H9 (cell line): Measurements from ENCODE around the gene SIGMAR1. TPM values are rescaled to one million over a fixed set of nuclear protein-coding genes. Genes with fewer than 3 reads are reported as not detected.

ENCODE experiments used
- DNase-seq: peaks from one replicate; pipeline ENCODE4 v3.0.0-alpha.2; 2017
- H2AFZ ChIP-seq: one replicate; pipeline ENCODE4 v1.6.1; 2013; ENCODE audit warnings: mild to moderate bottlenecking, low read length, control low read depth, moderate library complexity
- H2AK5ac ChIP-seq: 2 replicates; pipeline ENCODE4 v1.6.1; 2013; ENCODE audit warnings: low read length, control low read depth, mixed read lengths; ENCODE audit not compliant: insufficient read length
- H2BK120ac ChIP-seq: one replicate; pipeline ENCODE4 v1.6.1; 2013; ENCODE audit warnings: low read depth, mild to moderate bottlenecking, low read length, control low read depth, inconsistent platforms; ENCODE audit not compliant: poor library complexity, severe bottlenecking
- H2BK12ac ChIP-seq: 2 replicates; pipeline ENCODE4 v1.6.1; 2013; ENCODE audit warnings: low read length, control low read depth, mixed read lengths, low read depth; ENCODE audit not compliant: insufficient read length
- H2BK15ac ChIP-seq: 2 replicates; pipeline ENCODE4 v1.6.1; 2013; ENCODE audit warnings: low read depth, low read length, control low read depth
- H2BK20ac ChIP-seq: one replicate; pipeline ENCODE4 v1.6.1; 2013; ENCODE audit warnings: low read depth, mild to moderate bottlenecking, low read length, control low read depth, inconsistent platforms; ENCODE audit not compliant: poor library complexity, severe bottlenecking
- H2BK5ac ChIP-seq: 2 replicates; pipeline ENCODE4 v1.6.1; 2013; ENCODE audit warnings: low read length, control low read depth, mixed read lengths; ENCODE audit not compliant: insufficient read length
- H3K14ac ChIP-seq: 2 replicates; pipeline ENCODE4 v1.6.1; 2013; ENCODE audit warnings: low read length, control low read depth; ENCODE audit not compliant: insufficient read depth
- H3K18ac ChIP-seq: 2 replicates; pipeline ENCODE4 v1.6.1; 2013; ENCODE audit warnings: low read depth, mild to moderate bottlenecking, mixed read lengths, low read length, control low read depth; ENCODE audit not compliant: insufficient read length
- H3K23ac ChIP-seq: 2 replicates; pipeline ENCODE4 v1.6.1; 2013; ENCODE audit warnings: low read length, control low read depth, mixed read lengths, low read depth; ENCODE audit not compliant: insufficient read length
- H3K23me2 ChIP-seq: 2 replicates; pipeline ENCODE4 v1.6.1; 2013; ENCODE audit warnings: low read depth, mild to moderate bottlenecking, mixed read lengths, low read length, control low read depth; ENCODE audit not compliant: insufficient read length, poor library complexity, severe bottlenecking
- H3K27ac ChIP-seq: 2 replicates; pipeline ENCODE4 v1.5.1; 2013; ENCODE audit warnings: low read length, control low read depth, mixed read lengths, low read depth; ENCODE audit not compliant: insufficient read length
- H3K27me3 ChIP-seq: 2 replicates; pipeline ENCODE4 v1.6.1; 2013; ENCODE audit warnings: low read length, control low read depth, inconsistent platforms; ENCODE audit not compliant: insufficient read depth
- H3K4ac ChIP-seq: 2 replicates; pipeline ENCODE4 v1.6.1; 2013; ENCODE audit warnings: low read depth, mild to moderate bottlenecking, control low read depth, inconsistent platforms, low read length, moderate library complexity
- H3K4me1 ChIP-seq: 2 replicates; pipeline ENCODE4 v1.6.1; 2013; ENCODE audit warnings: low read length, control low read depth, inconsistent platforms; ENCODE audit not compliant: insufficient read depth
- H3K4me2 ChIP-seq: 2 replicates; pipeline ENCODE4 v1.6.1; 2013; ENCODE audit warnings: low read length, control low read depth, mixed read lengths; ENCODE audit not compliant: insufficient read length, insufficient read depth
- H3K56ac ChIP-seq: 2 replicates; pipeline ENCODE4 v1.6.1; 2013; ENCODE audit warnings: low read depth, mild to moderate bottlenecking, mixed read lengths, low read length, control low read depth; ENCODE audit not compliant: insufficient read length
- H3K79me1 ChIP-seq: 2 replicates; pipeline ENCODE4 v1.6.1; 2013; ENCODE audit warnings: low read depth, mild to moderate bottlenecking, moderate library complexity, low read length, control low read depth, inconsistent platforms; ENCODE audit not compliant: insufficient read depth, poor library complexity, severe bottlenecking
- H3K79me2 ChIP-seq: 2 replicates; pipeline ENCODE4 v1.6.1; 2013; ENCODE audit warnings: low read length, control low read depth, inconsistent platforms; ENCODE audit not compliant: insufficient read depth
- H3K9ac ChIP-seq: 2 replicates; pipeline ENCODE4 v1.6.1; 2013; ENCODE audit warnings: low read length, control low read depth, mixed read lengths; ENCODE audit not compliant: insufficient read length; ENCODE audit errors: extremely low read depth
- H3K9me3 ChIP-seq: one replicate; pipeline ENCODE4 v1.6.1; 2013; ENCODE audit warnings: low read depth, low read length, inconsistent platforms; ENCODE audit not compliant: control insufficient read depth
- H3T11ph ChIP-seq: one replicate; pipeline ENCODE4 v1.6.1; 2013; ENCODE audit warnings: mild to moderate bottlenecking, low read length, control low read depth, inconsistent platforms
- H4K20me1 ChIP-seq: one replicate; pipeline ENCODE4 v1.6.1; 2013; ENCODE audit not compliant: control insufficient read depth, insufficient read length, insufficient read depth
- H4K5ac ChIP-seq: 2 replicates; pipeline ENCODE4 v1.6.1; 2013; ENCODE audit warnings: low read depth, mild to moderate bottlenecking, mixed read lengths, low read length, control low read depth; ENCODE audit not compliant: insufficient read length
- H4K8ac ChIP-seq: replicated peaks from 2 replicates; pipeline ENCODE4 v1.6.1; 2013; ENCODE audit warnings: low read length, control low read depth, mixed read lengths, low read depth; ENCODE audit not compliant: insufficient read length
- H4K91ac ChIP-seq: 2 replicates; pipeline ENCODE4 v1.6.1; 2013; ENCODE audit warnings: low read depth, mild to moderate bottlenecking, moderate library complexity, mixed read lengths, low read length, control low read depth; ENCODE audit not compliant: insufficient read length
- H3K27ac Mint-ChIP-seq, 3 experiments: 2 replicates in 2 of 3; 3 replicates in 1 of 3; pipeline ENCODE4 v1.8.0; 2020 to 2021; ENCODE audit warnings: mixed read lengths in 3 of 3, mild to moderate bottlenecking in 1 of 3, moderate library complexity in 1 of 3
- H3K27me3 Mint-ChIP-seq: 2 replicates; pipeline ENCODE4 v1.8.0; 2021; ENCODE audit warnings: low read depth, mild to moderate bottlenecking, moderate library complexity, mixed read lengths
- H3K36me3 Mint-ChIP-seq, 3 experiments: 2 replicates in 2 of 3; 3 replicates in 1 of 3; pipeline ENCODE4 v1.8.0; 2020 to 2021; ENCODE audit warnings: low read depth in 3 of 3, mixed read lengths in 3 of 3; ENCODE audit not compliant: insufficient read depth in 1 of 3
- H3K4me1 Mint-ChIP-seq, 2 experiments: 2 replicates each; pipeline ENCODE4 v1.8.0; 2020; ENCODE audit warnings: mixed read lengths in 2 of 2
- H3K4me3 Mint-ChIP-seq, 2 experiments: 2 replicates in 1 of 2; 3 replicates in 1 of 2; pipeline ENCODE4 v1.8.0; 2020 to 2021; ENCODE audit warnings: mild to moderate bottlenecking in 2 of 2, mixed read lengths in 2 of 2, moderate library complexity in 1 of 2
- H3K9me3 Mint-ChIP-seq, 2 experiments: 2 replicates in 1 of 2; 3 replicates in 1 of 2; pipeline ENCODE4 v1.8.0; 2020; ENCODE audit warnings: mild to moderate bottlenecking in 2 of 2, mixed read lengths in 2 of 2, moderate library complexity in 1 of 2
- CTCF ChIP-seq: fragments of 200-600 bp; sonication (generic); conservative IDR thresholded peaks from 3 replicates; pipeline ENCODE4 v1.8.0; 2021; ENCODE audit warnings: antibody characterized with exemption, mild to moderate bottlenecking
- WGBS: extraction: QIAGEN DNeasy Blood & Tissue Kit; methylation state at CpG from one replicate; pipeline ENCODE4 v1.1.7; 2013; ENCODE audit warnings: missing lambda C conversion rate, low lambda C conversion rate, mixed read lengths; ENCODE audit not compliant: insufficient read length; ENCODE audit errors: extremely low coverage; 5-methylcytosine and 5-hydroxymethylcytosine counted together
- total RNA-seq: library from RNA; stranded (reverse); gene quantifications from 2 replicates; pipeline ENCODE4 v1.2.1, GENCODE V29; 2021

SIGMAR1 gene
- total RNA-seq, 1 experiment from 2014 or later, result 68.3 TPM

GRCh38 chr9:34652602-34653000, 15.0 kb upstream of the SIGMAR1 start:
- Histone ChIP-seq H3K14ac (no peak overlapping the region), H2AK5ac (no peak overlapping the region), H3K9ac (no peak overlapping the region), H3K27ac (no peak overlapping the region), H3K9me3 (no peaks in the 10 kb centered on the region), H3K4ac (no peak overlapping the region), H3K27me3 (no peaks in the 10 kb centered on the region), H3K23ac (no peak overlapping the region), H2BK15ac (no peak overlapping the region), H3K4me1 (peaks cover 7% of the 10 kb centered on the region; the same call in 1 of the 2 replicates), H3K23me2 (peaks cover 9% of the 10 kb centered on the region), H3K4me2 (peak overlapping the region; percentile 63), H2BK12ac (no peak overlapping the region), H2BK20ac (no peak overlapping the region), H3K79me1 (no peaks in the 10 kb centered on the region), H2AFZ (no peak overlapping the region), H2BK120ac (no peak overlapping the region), H4K8ac (no peak overlapping the region), H3K79me2 (no peaks in the 10 kb centered on the region; the same call in 1 of the 2 replicates), H4K91ac (no peak overlapping the region), H4K5ac (no peak overlapping the region), H4K20me1 (peaks cover 3% of the 10 kb centered on the region), H3T11ph (no peak overlapping the region), H3K56ac (no peak overlapping the region), H3K18ac (no peak overlapping the region), H2BK5ac (no peak overlapping the region)
- DNase-seq, result no peak
- Mint-ChIP-seq H3K4me3 (peak overlapping the region; percentile 46 to 71; a peak in 4 of 5 replicates), H3K27ac (peak overlapping the region in 1 of 3 experiments; percentile 46; a peak in 3 of 7 replicates), H3K36me3 (peaks cover 13 to 26% (median 23%) of the 10 kb centered on the region in 3 experiments; a peak in 5 of 7 replicates), H3K4me1 (peaks cover 34 to 46% of the 10 kb centered on the region in 2 experiments), H3K27me3 (peaks cover 5% of the 10 kb centered on the region), H3K9me3 (no peaks in the 10 kb centered on the region)
- WGBS, result no CpG with 5 or more reads among the region's 5 CpGs
- no peak for TF ChIP-seq CTCF
